ENCODE data around the gene CHP2. TPM values are rescaled to one million over a fixed set of nuclear protein-coding genes. Genes with fewer than 3 reads are reported as not detected.

Gene CHP2
- total RNA-seq, 1 donor from 2014 or later, result 0.26 TPM

DNA sequence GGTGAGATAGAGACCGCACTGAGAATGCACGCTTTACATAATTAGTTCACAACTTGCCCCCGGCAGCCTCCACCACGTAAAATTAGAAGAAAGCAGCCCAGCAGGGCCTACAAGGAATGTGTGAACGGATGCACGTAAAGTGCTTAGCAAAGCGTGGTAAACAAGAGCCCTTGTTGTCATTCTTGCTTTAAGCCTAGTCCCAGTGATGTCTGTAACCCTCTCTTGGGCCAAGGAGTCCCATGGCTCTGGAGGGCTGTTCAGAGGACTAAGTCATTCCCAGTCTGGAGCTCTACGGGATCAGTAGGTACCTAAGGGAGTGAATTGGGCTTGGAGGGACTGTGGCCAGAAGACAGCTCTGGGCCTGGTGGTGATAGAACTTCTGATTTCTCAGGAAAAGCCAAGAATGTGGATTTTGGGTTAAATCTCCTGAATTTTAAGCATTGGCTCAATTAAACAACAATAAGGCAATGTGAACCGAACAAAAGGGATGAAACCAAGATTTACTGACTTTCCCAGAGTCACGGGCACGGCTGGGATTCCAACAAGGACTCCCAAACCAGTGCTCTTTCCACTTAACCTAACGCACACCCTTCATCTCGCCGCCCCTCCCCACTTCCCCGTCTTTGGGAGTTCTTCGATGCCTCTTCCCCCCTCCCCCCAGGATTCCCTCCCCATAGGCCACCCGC lies 775 bp upstream of the CHP2 start:
- peaks cover 14% of the 10 kb centered on the region for H3K27me3 ChIP-seq (ENCODE audit: control insufficient read depth, insufficient read depth, low read length)
- FAIRE-seq, result no peak
- H3K4me3 ChIP-seq (ENCODE audit: low read depth, low read length), result no peak overlapping the region
- H3K36me3 ChIP-seq (ENCODE audit: control insufficient read depth, insufficient read depth, low read length), result no peaks in the 10 kb centered on the region
- DNase-seq (ENCODE audit: low read depth), result no peak
- TF ChIP-seq, protein P1, sequence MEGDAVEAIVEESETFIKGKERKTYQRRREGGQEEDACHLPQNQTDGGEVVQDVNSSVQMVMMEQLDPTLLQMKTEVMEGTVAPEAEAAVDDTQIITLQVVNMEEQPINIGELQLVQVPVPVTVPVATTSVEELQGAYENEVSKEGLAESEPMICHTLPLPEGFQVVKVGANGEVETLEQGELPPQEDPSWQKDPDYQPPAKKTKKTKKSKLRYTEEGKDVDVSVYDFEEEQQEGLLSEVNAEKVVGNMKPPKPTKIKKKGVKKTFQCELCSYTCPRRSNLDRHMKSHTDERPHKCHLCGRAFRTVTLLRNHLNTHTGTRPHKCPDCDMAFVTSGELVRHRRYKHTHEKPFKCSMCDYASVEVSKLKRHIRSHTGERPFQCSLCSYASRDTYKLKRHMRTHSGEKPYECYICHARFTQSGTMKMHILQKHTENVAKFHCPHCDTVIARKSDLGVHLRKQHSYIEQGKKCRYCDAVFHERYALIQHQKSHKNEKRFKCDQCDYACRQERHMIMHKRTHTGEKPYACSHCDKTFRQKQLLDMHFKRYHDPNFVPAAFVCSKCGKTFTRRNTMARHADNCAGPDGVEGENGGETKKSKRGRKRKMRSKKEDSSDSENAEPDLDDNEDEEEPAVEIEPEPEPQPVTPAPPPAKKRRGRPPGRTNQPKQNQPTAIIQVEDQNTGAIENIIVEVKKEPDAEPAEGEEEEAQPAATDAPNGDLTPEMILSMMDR (IDR thresholded peaks at IDR 0.05; ENCODE audit: insufficient read depth, low read length, severe bottlenecking), result no peak

DNA sequence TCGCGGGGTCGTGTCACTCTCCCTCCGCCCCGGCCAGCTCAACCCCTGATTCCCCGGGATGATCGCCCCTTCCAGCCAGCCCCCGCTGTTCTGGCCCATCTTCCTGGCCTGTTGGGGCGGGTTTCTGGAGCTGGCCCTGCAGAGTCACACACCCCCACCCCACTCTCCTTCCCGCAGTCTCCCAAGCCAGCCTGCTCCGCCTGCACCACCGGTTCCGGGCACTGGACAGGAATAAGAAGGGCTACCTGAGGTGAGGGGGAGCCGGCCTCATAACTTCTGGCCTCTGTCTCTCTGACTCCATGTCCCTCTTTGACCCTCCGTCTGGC lies 621 bp downstream of the CHP2 start:
- Histone ChIP-seq H3K27me3 (ENCODE audit: control insufficient read depth, insufficient read depth, low read length) (peaks cover 14% of the 10 kb centered on the region), H3K4me3 (ENCODE audit: low read depth, low read length) (no peak overlapping the region), H3K36me3 (ENCODE audit: control insufficient read depth, insufficient read depth, low read length) (no peaks in the 10 kb centered on the region)
- FAIRE-seq, result no peak
- no peak for DNase-seq (ENCODE audit: low read depth)
- TF ChIP-seq, protein P1 (IDR thresholded peaks at IDR 0.05; ENCODE audit: insufficient read depth, low read length, severe bottlenecking), result no peak

DNA sequence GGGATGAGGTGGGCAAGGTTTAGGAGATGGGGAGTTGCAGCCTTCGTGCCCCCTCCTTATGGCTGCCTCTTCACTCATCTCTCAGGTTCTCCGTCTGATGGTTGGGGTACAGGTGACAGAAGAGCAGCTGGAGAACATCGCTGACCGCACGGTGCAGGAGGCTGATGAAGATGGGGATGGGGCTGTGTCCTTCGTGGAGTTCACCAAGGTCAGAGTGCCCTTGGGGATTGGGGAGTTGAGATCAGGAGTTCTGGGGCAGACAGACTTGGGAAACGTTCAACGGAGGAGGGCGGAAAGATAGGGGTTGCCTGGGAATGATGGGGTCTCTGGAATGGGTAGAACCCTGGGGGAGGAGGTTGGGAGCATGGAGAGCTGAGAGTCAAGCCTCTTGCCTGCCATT lies 2.3 kb downstream of the CHP2 start:
- H3K36me3 ChIP-seq (ENCODE audit: control insufficient read depth, insufficient read depth, low read length), result no peaks in the 10 kb centered on the region
- H3K27me3 ChIP-seq (ENCODE audit: control insufficient read depth, insufficient read depth, low read length), result peaks cover 14% of the 10 kb centered on the region
- no peak for FAIRE-seq
- no peak for DNase-seq (ENCODE audit: low read depth)
- no peak overlapping the region for H3K4me3 ChIP-seq (ENCODE audit: low read depth, low read length)
- TF ChIP-seq, protein P1 (IDR thresholded peaks at IDR 0.05; ENCODE audit: insufficient read depth, low read length, severe bottlenecking), result no peak

DNA sequence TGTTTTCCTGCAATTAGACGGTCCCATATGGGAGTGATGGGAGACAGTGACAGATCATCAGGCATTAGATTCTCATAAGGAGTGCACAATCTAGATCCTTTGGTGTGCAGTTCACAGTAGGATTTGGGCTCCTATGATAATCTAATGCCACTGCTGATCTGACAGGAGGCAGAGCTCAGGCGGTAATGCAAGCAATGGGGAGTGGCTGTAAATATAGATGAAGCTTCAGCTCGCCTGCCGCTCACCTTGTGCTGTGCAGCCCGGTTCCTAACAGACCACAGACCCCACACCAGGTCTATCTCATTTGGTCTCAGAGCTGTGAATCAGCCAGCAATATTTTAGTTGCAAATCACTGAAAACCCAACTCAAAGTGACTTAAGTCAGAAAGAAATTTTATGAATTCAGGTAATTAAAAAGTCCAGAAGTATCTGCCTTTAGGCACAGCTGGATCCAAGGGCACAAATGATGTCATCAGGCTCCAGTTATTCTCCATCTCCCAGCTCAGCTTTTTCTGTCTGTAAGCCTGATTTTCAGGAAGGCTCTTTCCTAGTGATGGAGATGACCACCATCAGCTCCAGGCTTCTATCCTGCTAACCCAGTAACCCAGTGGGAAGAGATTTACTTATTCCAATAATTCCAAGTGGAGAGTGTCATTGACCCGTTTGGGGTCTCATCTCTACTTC lies 3.3 kb downstream of the CHP2 start:
- FAIRE-seq, result no peak
- Histone ChIP-seq H3K27me3 (ENCODE audit: control insufficient read depth, insufficient read depth, low read length) (peaks cover 14% of the 10 kb centered on the region), H3K4me3 (ENCODE audit: low read depth, low read length) (no peak overlapping the region), H3K36me3 (ENCODE audit: control insufficient read depth, insufficient read depth, low read length) (no peaks in the 10 kb centered on the region)
- DNase-seq (ENCODE audit: low read depth), result no peak
- TF ChIP-seq, protein P1 (IDR thresholded peaks at IDR 0.05; ENCODE audit: insufficient read depth, low read length, severe bottlenecking), result no peak

DNA sequence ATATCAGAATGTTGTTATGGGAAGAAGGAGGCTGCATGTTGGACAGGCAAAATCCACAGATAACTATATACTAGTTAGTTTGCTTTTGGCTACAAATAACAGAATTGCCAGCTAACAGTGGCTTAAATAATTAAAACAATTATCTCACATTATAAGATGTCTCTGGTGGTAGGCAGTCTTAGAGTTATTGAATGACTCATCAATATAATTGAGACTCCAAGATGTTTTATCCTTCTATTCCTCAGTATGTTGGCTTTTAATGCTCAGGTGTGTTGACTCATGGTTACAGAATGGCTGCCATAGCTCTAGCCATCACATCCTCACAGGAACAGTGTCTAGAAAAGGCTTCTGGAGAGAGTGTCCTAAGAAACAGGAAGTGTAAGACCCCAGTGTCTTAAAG lies 11.1 kb downstream of the CHP2 start:
- FAIRE-seq (no peak), DNase-seq (ENCODE audit: low read depth) (no peak)
- no peaks in the 10 kb centered on the region for H3K27me3 ChIP-seq (ENCODE audit: control insufficient read depth, insufficient read depth, low read length)
- TF ChIP-seq, protein P1 (IDR thresholded peaks at IDR 0.05; ENCODE audit: insufficient read depth, low read length, severe bottlenecking), result no peak
- no peaks in the 10 kb centered on the region for H3K36me3 ChIP-seq (ENCODE audit: control insufficient read depth, insufficient read depth, low read length)
- no peak overlapping the region for H3K4me3 ChIP-seq (ENCODE audit: low read depth, low read length)

Measured in bronchial epithelial cell (primary cell).